ENCODE measurements around the gene SF3A2. TPM values are rescaled to one million over a fixed set of nuclear protein-coding genes. Genes with fewer than 3 reads are reported as not detected.

Gene SF3A2
- total RNA-seq, 6 experiments from 2014 or later: 48.7 to 60.6 (median 54.8) TPM

DNA sequence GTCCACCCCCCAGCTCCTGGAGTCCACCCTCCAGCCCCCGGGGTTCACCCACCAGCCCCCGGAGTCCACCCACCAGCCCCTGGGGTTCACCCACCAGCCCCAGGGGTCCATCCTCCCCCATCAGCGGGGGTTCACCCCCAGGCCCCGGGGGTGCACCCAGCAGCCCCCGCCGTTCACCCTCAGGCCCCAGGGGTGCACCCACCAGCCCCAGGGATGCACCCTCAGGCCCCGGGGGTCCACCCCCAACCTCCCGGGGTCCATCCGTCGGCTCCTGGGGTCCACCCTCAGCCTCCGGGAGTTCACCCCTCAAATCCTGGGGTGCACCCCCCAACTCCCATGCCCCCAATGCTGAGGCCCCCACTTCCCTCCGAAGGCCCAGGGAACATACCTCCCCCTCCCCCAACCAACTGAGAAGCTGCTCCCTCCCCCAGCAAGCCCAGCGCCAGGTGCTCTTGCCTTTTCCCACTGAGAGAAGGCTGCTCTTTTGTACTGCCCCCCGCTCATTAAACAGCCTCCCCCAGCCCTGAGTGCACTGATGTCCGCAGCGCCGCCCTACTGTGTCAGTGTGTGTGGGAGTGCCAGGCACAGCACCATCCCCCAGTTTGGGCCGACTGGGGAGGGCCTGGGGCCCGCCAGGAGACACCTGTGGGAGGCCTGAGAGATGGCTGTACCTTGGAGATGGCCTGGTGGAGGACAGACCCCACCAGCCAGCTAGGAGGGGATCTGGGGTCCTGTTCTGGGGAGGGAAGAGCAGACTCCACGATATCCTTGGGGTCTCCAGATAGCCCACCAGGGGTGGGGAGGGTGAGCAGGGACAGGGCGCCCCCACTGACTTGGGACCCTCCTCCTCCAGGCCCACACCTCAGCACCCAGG is 11.7 kb downstream of the SF3A2 start:
- Mint-ChIP-seq H3K36me3 (ENCODE audit: low read depth) (no peaks in the 10 kb centered on the region), H3K4me3 (no peak overlapping the region), H3K27ac (no peak overlapping the region), H3K4me1 (ENCODE audit: low read depth) (no peaks in the 10 kb centered on the region), H3K27me3 (ENCODE audit: insufficient read depth) (peaks cover 7% of the 10 kb centered on the region), H3K9me3 (no peaks in the 10 kb centered on the region)
- TF ChIP-seq, protein P1, sequence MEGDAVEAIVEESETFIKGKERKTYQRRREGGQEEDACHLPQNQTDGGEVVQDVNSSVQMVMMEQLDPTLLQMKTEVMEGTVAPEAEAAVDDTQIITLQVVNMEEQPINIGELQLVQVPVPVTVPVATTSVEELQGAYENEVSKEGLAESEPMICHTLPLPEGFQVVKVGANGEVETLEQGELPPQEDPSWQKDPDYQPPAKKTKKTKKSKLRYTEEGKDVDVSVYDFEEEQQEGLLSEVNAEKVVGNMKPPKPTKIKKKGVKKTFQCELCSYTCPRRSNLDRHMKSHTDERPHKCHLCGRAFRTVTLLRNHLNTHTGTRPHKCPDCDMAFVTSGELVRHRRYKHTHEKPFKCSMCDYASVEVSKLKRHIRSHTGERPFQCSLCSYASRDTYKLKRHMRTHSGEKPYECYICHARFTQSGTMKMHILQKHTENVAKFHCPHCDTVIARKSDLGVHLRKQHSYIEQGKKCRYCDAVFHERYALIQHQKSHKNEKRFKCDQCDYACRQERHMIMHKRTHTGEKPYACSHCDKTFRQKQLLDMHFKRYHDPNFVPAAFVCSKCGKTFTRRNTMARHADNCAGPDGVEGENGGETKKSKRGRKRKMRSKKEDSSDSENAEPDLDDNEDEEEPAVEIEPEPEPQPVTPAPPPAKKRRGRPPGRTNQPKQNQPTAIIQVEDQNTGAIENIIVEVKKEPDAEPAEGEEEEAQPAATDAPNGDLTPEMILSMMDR (IDR thresholded peaks at IDR 0.05): no peak
- no peak for DNase-seq

DNA sequence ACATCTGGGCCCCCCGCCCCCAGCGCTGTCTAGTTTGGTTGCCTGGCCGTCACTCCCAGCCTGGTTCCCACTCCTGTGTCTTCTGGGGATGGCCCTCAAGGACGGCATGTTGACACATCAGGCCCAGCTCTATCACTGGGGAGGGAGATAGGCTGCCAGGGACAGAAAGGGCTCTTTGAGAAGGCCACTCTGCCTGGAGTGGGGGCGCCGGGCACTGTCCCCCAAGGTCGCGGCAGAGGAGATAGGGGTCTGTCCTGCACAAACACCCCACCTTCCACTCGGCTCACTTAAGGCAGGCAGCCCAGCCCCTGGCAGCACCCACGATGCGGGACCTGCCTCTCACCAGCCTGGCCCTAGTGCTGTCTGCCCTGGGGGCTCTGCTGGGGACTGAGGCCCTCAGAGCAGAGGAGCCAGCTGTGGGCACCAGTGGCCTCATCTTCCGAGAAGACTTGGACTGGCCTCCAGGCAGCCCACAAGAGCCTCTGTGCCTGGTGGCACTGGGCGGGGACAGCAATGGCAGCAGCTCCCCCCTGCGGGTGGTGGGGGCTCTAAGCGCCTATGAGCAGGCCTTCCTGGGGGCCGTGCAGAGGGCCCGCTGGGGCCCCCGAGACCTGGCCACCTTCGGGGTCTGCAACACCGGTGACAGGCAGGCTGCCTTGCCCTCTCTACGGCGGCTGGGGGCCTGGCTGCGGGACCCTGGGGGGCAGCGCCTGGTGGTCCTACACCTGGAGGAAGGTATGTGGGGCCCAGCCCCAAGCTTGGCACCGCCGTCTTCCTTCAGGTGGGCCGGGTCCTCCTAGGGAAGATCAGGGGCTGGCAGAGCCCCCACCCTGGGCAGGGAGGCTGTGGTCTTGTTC is 12.6 kb downstream of the SF3A2 start, which contains the start of gene AMH:
Gene AMH, plus strand, starts transcription at position 314 of the 857 bp plus-strand sequence. Its CDS starts 10 bp downstream, at position 324.
- Mint-ChIP-seq H3K4me1 (ENCODE audit: low read depth) (no peaks in the 10 kb centered on the region), H3K27ac (no peak within 1 kb of the TSS), H3K36me3 (ENCODE audit: low read depth) (no peaks in the 10 kb centered on the region), H3K9me3 (no peaks in the 10 kb centered on the region), H3K27me3 (ENCODE audit: insufficient read depth) (peaks cover 9% of the 10 kb centered on the region), H3K4me3 (no peak within 1 kb of the TSS)
- TF ChIP-seq, protein P1 (IDR thresholded peaks at IDR 0.05): no peak
- no peak for DNase-seq

DNA sequence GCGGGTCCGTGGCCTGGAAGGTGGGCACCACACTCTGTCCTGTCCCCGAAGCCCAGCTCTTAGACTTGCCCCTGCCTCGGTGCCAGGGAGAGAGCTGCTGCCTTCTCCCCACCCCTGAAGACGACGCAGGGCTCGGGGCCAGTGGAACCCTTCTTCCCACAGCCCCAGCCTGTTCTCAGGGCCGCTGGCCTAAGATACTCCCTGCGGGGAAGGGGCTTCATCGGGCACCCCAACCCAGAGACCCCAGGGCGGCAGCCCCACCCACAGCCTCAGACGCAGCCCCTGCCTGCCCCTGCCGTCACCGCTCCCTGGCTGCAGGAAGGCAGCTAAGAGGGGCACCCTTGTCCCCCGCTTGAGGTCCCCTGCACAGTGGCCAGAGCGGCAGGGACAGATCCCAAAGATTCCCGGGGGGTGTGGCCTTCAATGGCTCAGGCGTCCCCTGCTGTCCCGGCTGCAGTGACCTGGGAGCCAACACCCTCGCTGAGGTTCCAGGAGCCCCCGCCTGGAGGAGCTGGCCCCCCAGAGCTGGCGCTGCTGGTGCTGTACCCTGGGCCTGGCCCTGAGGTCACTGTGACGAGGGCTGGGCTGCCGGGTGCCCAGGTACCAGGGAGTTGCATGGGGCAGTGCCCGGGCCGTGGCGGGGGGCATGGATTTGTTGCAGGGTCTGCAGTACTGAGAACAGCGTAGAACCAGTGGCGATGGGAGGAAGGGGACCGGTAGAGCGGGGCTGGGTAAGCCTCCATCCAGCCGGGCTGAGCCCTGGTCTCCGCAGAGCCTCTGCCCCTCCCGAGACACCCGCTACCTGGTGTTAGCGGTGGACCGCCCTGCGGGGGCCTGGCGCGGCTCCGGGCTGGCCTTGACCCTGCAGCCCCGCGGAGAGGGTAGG is 13.5 kb downstream of the SF3A2 start:
- H3K4me3 Mint-ChIP-seq: no peak overlapping the region
- peaks cover 9% of the 10 kb centered on the region for H3K27me3 Mint-ChIP-seq (ENCODE audit: insufficient read depth)
- H3K9me3 Mint-ChIP-seq: no peaks in the 10 kb centered on the region
- TF ChIP-seq, protein P1 (IDR thresholded peaks at IDR 0.05): no peak
- no peak overlapping the region for H3K27ac Mint-ChIP-seq
- H3K36me3 Mint-ChIP-seq (ENCODE audit: low read depth): no peaks in the 10 kb centered on the region
- no peaks in the 10 kb centered on the region for H3K4me1 Mint-ChIP-seq (ENCODE audit: low read depth)
- DNase-seq: no peak

DNA sequence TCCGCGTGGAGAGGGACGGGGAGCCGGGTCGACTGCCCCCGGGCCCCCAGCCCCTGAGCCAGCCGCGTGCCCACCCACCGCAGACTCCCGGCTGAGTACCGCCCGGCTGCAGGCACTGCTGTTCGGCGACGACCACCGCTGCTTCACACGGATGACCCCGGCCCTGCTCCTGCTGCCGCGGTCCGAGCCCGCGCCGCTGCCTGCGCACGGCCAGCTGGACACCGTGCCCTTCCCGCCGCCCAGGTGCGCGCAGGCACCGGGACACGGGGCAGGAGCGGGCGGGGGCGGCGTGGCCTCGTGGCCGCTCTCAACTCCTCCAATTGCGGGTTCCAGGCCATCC is 14.1 kb downstream of the SF3A2 start:
- Mint-ChIP-seq H3K27me3 (ENCODE audit: insufficient read depth) (peaks cover 9% of the 10 kb centered on the region), H3K36me3 (ENCODE audit: low read depth) (no peaks in the 10 kb centered on the region), H3K27ac (no peak overlapping the region), H3K4me1 (ENCODE audit: low read depth) (no peaks in the 10 kb centered on the region), H3K4me3 (no peak overlapping the region), H3K9me3 (no peaks in the 10 kb centered on the region)
- TF ChIP-seq, protein P1 (IDR thresholded peaks at IDR 0.05): no peak
- no peak for DNase-seq
